Common myeloid progenitor, CD34-positive (primary cell): Measurements from ENCODE around the gene PIGV.

Source experiments
- CTCF ChIA-PET: fragments of 350-600 bp; sonication (Branson Sonifier 250); formaldehyde crosslinking; loops from one replicate; lab custom pipeline; 2021; ENCODE audit warnings: antibody characterized with exemption; lab: Charles Lee
- POLR2A ChIA-PET: fragments of 350-600 bp; sonication (Branson Sonifier 250); formaldehyde crosslinking; loops from one replicate; lab custom pipeline; 2021; ENCODE audit warnings: antibody characterized with exemption; lab: Charles Lee
- DNase-seq, 3 donors: peaks; one replicate each; pipeline versions ENCODE4 v3.0.0 to v3.0.0-alpha.2; 2013
- H3K27ac ChIP-seq, 2 experiments: 1 replicate in 1 of 2; 2 replicates in 1 of 2; pipeline ENCODE4 v1.7.0; 2013; ENCODE audit warnings: inconsistent platforms in 2 of 2, low read length in 2 of 2, mild to moderate bottlenecking in 2 of 2, low read depth in 1 of 2, moderate library complexity in 1 of 2; ENCODE audit not compliant: severe bottlenecking in 2 of 2, insufficient read depth in 1 of 2, poor library complexity in 1 of 2
- H3K27me3 ChIP-seq, 5 experiments: replicated peaks in 2 of 5; 1 replicate in 3 of 5; 2 replicates in 2 of 5; pipeline versions ENCODE4 v1.6.1 to v1.7.0; 2013; ENCODE audit warnings: low read length in 4 of 5, mild to moderate bottlenecking in 2 of 5, moderate library complexity in 2 of 5, inconsistent platforms in 1 of 5; ENCODE audit not compliant: insufficient read depth in 5 of 5, control insufficient read depth in 4 of 5
- H3K36me3 ChIP-seq, 4 experiments: 1 replicate in 2 of 4; 2 replicates in 2 of 4; pipeline versions ENCODE4 v1.6.1 to v1.7.0; 2013; ENCODE audit warnings: low read length in 3 of 4, control low read depth in 1 of 4, mild to moderate bottlenecking in 1 of 4; ENCODE audit not compliant: control insufficient read depth in 4 of 4, insufficient read depth in 4 of 4
- H3K4me1 ChIP-seq, 4 experiments: 1 replicate in 3 of 4; 2 replicates in 1 of 4; pipeline versions ENCODE4 v1.6.1 to v1.7.1; 2013; ENCODE audit warnings: low read length in 3 of 4, mild to moderate bottlenecking in 3 of 4, control low read depth in 1 of 4, inconsistent platforms in 1 of 4, moderate library complexity in 1 of 4; ENCODE audit not compliant: control insufficient read depth in 4 of 4, insufficient read depth in 4 of 4; ENCODE audit errors: control extremely low read depth in 1 of 4
- H3K4me3 ChIP-seq, 7 experiments: 1 replicate in 4 of 7; 2 replicates in 3 of 7; pipeline versions ENCODE4 v1.5.1 to v1.7.0; 2013; ENCODE audit warnings: mild to moderate bottlenecking in 7 of 7, low read length in 6 of 7, moderate library complexity in 6 of 7, inconsistent platforms in 2 of 7, low read depth in 2 of 7, control low read depth in 1 of 7; ENCODE audit not compliant: insufficient read depth in 4 of 7, control insufficient read depth in 1 of 7; ENCODE audit errors: extremely low read depth in 1 of 7
- H3K9me3 ChIP-seq, 5 experiments: 1 replicate in 4 of 5; 2 replicates in 1 of 5; pipeline versions ENCODE4 v1.6.1 to v1.7.1; 2013; ENCODE audit warnings: low read length in 4 of 5, mild to moderate bottlenecking in 2 of 5, inconsistent platforms in 1 of 5, low read depth in 1 of 5, moderate library complexity in 1 of 5; ENCODE audit not compliant: control insufficient read depth in 4 of 5, insufficient read depth in 2 of 5; ENCODE audit errors: control extremely low read depth in 1 of 5
- WGBS: methylation state at CpG from one replicate; pipeline ENCODE4 v1.1.5; 2013; ENCODE audit not compliant: insufficient coverage; 5-methylcytosine and 5-hydroxymethylcytosine counted together

PIGV gene

DNA sequence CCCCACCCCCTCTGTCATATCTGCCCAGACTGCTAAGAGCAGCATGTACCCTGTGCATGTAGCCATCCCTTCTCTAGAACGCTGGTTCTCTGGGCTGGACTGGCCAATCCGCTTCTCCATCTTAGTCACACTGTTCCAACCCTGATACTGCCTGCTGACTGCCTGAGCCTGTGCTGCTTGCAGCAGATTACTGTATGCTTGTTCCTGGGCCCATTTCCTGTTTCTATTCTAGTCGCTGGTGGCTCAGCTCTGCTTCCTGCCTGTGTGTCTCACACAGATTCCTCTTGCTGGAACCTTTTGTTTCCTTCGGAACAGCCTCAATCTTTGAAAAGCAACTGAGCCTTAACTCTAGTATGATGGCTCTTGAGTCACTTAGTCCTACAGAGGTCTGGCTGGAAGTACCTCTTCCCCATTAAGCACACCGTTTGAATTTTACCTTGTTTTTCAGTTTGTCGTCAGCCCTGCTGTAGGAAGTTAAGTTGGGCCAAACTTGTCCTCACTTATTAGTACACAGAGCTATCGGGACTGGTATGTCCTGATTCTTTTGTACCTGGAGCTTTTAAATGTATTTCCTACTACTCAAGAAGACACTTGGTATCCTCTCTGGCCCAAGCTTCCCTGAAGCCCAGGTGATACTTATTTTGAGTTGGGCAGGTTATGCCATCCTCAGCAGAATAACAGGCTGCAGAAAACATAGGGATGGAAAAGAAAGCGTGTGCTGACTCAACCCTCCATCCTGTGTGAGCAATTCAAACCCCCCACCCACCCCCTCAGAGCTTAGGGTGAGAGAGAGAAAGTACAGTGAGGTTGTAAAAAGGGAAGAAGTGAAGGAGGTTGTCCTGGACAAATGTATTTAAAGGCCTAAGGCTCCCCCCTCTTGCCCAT is 43.4 kb upstream of the PIGV start:
- ChIA-PET POLR2A (no interaction called here), CTCF (interaction anchor here (0.7 to 6.9 kb wide), 12 partner anchors 9 to 141 kb away, joined by 3 to 26 read pairs (median 3); no protein-coding TSS in a partner anchor)
- 12% methylated on average over 7 of the region's 8 CpGs for WGBS
- DNase-seq = peak; percentile 77 to 94 (median 89)
- Histone ChIP-seq H3K4me3 (peak overlapping the region in 4 of 7 experiments; percentile 9 to 59 (median 44)), H3K27ac (peak overlapping the region in 1 of 2 experiments; percentile 67), H3K4me1 (peaks cover 28 to 51% (median 45%) of the 10 kb centered on the region in 4 experiments), H3K36me3 (peaks cover 25 to 76% (median 53%) of the 10 kb centered on the region in 4 experiments), H3K27me3 (no peaks in the 10 kb centered on the region), H3K9me3 (no peaks in the 10 kb centered on the region)

DNA sequence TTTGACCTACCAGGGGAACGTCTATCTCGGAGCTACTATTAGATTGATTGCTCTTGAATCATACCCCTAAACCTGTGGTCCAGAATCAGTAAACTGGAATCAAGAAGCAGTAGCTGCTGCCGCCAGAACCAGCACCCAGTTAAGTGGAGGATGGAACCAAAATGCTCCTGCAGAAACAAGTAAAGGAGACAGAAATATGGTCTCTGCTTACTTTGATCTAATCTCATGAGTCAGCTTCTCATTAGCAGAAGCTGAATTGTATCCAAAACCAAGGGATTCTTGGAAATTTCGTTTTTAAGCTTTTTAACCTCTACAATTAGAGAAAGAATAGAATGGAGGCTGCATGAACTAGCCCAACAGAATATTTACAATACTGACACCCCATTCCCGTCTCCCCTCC is 42.6 kb upstream of the PIGV start:
- ChIA-PET CTCF (interaction anchor here (0.7 to 6.9 kb wide), 9 partner anchors 9 to 53 kb away, joined by 3 to 26 read pairs (median 3); no protein-coding TSS in a partner anchor), POLR2A (interaction anchor here (0.5 kb wide), 1 partner anchor 62 kb away, joined by 4 read pairs; no protein-coding TSS in a partner anchor)
- H3K36me3 ChIP-seq = peaks cover 29 to 76% (median 57%) of the 10 kb centered on the region in 4 experiments
- peak overlapping the region in 2 of 7 experiments; percentile 55 to 59 for H3K4me3 ChIP-seq
- no peaks in the 10 kb centered on the region for H3K9me3 ChIP-seq
- 71% methylated on average over 5 of the region's 5 CpGs for WGBS
- DNase-seq = no peak
- H3K27me3 ChIP-seq = no peaks in the 10 kb centered on the region
- H3K4me1 ChIP-seq = peaks cover 19 to 43% (median 38%) of the 10 kb centered on the region in 4 experiments
- peak overlapping the region in 1 of 2 experiments; percentile 67 for H3K27ac ChIP-seq

DNA sequence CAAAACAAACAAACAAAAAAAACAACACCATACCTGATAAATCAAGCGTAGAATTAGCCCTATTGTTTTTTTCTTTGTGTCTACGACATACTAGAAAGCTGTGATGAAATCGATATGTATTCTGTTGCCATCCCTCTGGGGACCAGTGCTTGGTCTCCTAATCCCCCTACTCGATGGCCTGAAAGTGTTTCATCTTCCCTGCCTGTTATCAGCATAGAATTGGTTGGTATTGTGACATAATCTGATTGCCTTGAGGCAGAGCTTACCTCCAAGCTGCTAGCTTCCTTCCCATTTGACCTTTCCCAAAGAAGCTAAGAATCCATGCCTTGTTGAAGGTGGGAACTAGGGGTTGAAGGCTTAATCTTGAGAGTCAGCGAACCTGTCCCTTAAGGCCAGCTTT is 40.7 kb upstream of the PIGV start:
- Histone ChIP-seq H3K27ac (no peak overlapping the region), H3K27me3 (no peaks in the 10 kb centered on the region), H3K4me1 (peaks cover 13 to 50% (median 40%) of the 10 kb centered on the region in 4 experiments), H3K4me3 (no peak overlapping the region), H3K9me3 (no peaks in the 10 kb centered on the region), H3K36me3 (peaks cover 21 to 74% (median 53%) of the 10 kb centered on the region in 4 experiments)
- 94% methylated on average over 5 of the region's 5 CpGs for WGBS
- DNase-seq = no peak
- CTCF ChIA-PET = interaction anchor here (0.7 to 2.2 kb wide), 8 partner anchors 11 to 70 kb away, joined by 3 to 12 read pairs (median 4); partner anchors contain the start of gene PIGV
- POLR2A ChIA-PET = no interaction called here

GRCh38 chr1:26748351-26748750 is 39.4 kb upstream of the PIGV start:
- no peak overlapping the region for H3K27ac ChIP-seq
- no peaks in the 10 kb centered on the region for H3K9me3 ChIP-seq
- H3K36me3 ChIP-seq = peaks cover 24 to 77% (median 58%) of the 10 kb centered on the region in 4 experiments
- no peak for DNase-seq
- peaks cover 13 to 37% (median 29%) of the 10 kb centered on the region in 4 experiments for H3K4me1 ChIP-seq
- H3K27me3 ChIP-seq = no peaks in the 10 kb centered on the region
- H3K4me3 ChIP-seq = no peak overlapping the region
- ChIA-PET POLR2A (no interaction called here), CTCF (interaction anchor here (1.1 to 1.5 kb wide), 3 partner anchors 11 to 248 kb away, joined by 3 read pairs; partner anchors contain the start of gene PIGV)
- no CpG with 5 or more reads among the region's 1 CpG for WGBS

GRCh38 chr1:26749458-26749857 is 38.3 kb upstream of the PIGV start:
- Histone ChIP-seq H3K27me3 (no peaks in the 10 kb centered on the region), H3K27ac (no peak overlapping the region), H3K36me3 (peaks cover 28 to 85% (median 66%) of the 10 kb centered on the region in 4 experiments), H3K9me3 (no peaks in the 10 kb centered on the region), H3K4me3 (no peak overlapping the region), H3K4me1 (peaks cover 11 to 26% (median 19%) of the 10 kb centered on the region in 4 experiments)
- 98% methylated on average over 4 of the region's 5 CpGs for WGBS
- ChIA-PET POLR2A (no interaction called here), CTCF (interaction anchor here (1.1 kb wide), 1 partner anchor 10 kb away, joined by 3 read pairs; no protein-coding TSS in a partner anchor)
- no peak for DNase-seq

DNA sequence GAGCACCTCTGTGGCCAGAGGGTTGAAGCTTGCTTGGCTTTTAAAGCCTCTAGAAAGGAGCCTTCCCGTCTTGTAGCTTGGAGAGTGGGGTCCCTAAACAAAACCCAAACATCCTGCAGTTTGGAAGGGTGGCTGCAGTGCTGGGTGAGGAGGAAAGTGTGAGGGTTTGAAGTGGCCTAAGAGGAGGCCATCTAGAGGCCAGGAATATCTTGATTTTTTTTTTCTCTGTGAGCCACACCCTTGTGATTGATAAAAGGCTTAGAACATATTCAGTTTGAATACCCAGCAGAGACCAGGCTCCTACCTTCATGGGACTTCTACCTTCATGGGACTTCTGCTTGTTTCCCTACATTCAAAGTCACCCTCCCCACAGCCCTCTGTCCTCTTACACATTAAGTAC is 37.3 kb upstream of the PIGV start:
- no peaks in the 10 kb centered on the region for H3K27me3 ChIP-seq
- WGBS = 89% methylated on average over 1 of the region's 1 CpG
- H3K4me3 ChIP-seq = no peak overlapping the region
- H3K4me1 ChIP-seq = peaks cover 2 to 16% (median 9%) of the 10 kb centered on the region in 4 experiments
- no peak for DNase-seq
- H3K27ac ChIP-seq = peak overlapping the region in 1 of 2 experiments; percentile 7
- H3K9me3 ChIP-seq = no peaks in the 10 kb centered on the region
- CTCF ChIA-PET = no interaction called here
- H3K36me3 ChIP-seq = peaks cover 27 to 87% (median 68%) of the 10 kb centered on the region in 4 experiments
- POLR2A ChIA-PET = no interaction called here
